GM13977 (cell line): ENCODE results near the gene TUFT1.

ENCODE experiments used
- DNase-seq: peaks from one replicate; pipeline ENCODE4 v3.0.0; 2012; ENCODE audit warnings: low spot score
- in situ Hi-C: fragments of 300-500 bp; cut with MboI; formaldehyde crosslinking; loops from one replicate; pipeline ENCODE4 v1.12.0; 2022; ENCODE audit warnings: low sequenced_read_pairs, low pct_unique_long_range_greater_than_20kb, mixed read lengths, inconsistent platforms; ENCODE audit not compliant: unreplicated experiment
- TF ChIP-seq, protein P1 (sequence below): IDR thresholded peaks from 2 replicates; pipeline ENCODE4 v1.5.1; 2012; ENCODE audit warnings: mild to moderate bottlenecking, control low read depth; ENCODE audit not compliant: insufficient read depth; ENCODE audit errors: extremely low read depth, missing control alignments

Gene TUFT1

DNA sequence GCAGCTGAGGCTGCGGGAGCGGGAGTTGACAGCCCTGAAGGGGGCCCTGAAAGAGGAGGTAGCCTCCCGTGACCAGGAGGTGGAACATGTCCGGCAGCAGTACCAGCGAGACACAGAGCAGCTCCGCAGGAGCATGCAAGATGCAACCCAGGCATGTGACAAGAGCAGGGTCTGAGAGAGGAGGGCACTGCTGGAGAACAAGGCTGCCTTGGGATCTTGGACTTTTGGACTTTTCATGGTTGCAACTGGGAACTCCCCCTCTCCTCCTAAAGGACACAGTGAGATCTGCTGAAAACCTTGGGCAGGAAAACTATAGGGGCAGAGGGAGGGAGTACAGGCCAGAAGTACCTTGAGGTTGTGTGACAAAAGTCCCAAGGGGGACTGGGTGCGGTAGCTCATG, 15.4 kb upstream of the TUFT1 start:
- in situ Hi-C loops, result no loop called here
- TF ChIP-seq, protein P1, sequence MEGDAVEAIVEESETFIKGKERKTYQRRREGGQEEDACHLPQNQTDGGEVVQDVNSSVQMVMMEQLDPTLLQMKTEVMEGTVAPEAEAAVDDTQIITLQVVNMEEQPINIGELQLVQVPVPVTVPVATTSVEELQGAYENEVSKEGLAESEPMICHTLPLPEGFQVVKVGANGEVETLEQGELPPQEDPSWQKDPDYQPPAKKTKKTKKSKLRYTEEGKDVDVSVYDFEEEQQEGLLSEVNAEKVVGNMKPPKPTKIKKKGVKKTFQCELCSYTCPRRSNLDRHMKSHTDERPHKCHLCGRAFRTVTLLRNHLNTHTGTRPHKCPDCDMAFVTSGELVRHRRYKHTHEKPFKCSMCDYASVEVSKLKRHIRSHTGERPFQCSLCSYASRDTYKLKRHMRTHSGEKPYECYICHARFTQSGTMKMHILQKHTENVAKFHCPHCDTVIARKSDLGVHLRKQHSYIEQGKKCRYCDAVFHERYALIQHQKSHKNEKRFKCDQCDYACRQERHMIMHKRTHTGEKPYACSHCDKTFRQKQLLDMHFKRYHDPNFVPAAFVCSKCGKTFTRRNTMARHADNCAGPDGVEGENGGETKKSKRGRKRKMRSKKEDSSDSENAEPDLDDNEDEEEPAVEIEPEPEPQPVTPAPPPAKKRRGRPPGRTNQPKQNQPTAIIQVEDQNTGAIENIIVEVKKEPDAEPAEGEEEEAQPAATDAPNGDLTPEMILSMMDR, result no peak
- no peak for DNase-seq

DNA sequence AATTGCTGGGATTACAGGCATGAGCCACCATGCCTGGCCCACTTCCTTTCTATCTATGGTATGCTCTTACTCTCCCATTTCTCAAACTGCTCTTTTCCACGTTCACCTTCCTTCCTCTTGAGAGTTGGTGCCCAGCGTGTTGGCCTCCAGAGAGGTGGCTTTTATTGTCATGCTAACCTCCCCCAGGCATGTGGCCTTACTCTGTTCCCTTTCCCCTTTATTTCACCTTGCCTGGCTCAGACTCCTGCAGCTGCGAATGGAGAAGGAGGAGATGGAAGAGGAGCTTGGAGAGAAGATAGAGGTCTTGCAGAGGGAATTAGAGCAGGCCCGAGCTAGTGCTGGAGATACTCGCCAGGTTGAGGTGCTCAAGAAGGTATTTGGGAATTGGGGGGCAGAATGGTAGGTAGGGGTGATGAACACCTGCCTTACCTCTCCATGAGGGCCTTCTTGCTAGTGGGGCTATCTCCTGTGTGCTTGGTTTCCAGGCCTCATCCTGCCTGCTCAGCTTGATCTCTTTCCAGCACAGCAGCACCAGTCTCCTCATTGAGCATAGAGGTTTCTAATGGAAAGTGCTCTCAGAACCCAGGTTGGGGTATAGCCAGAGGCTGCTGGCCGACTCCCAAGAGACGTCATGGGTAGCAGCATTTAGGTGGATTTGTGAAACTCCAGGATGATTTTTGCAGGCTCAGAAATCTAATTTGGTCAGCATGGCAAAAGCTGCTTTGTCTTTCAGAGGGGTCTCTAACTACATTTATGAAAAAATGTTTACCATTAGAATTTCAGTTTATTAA, 13.2 kb upstream of the TUFT1 start:
- in situ Hi-C loops, result no loop called here
- no peak for DNase-seq
- TF ChIP-seq, protein P1, result no peak

DNA sequence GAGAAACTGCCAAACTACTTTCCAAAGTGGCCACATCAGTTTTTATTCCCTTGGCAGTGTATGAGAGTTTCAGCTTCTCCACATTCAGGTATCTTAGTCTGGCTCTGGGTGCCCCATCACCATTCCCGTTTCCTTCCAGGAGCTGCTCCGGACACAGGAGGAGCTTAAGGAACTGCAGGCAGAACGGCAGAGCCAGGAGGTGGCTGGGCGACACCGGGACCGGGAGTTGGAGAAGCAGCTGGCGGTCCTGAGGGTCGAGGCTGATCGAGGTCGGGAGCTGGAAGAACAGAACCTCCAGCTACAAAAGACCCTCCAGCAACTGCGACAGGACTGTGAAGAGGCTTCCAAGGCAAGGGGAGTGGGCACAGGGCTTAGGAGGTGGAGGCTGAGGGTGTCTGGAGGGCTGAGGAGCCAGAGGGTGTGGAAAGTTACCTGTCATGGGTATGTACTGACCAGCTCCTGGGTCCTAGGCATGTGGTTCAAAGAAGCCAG, 10.9 kb upstream of the TUFT1 start:
- DNase-seq, result no peak
- TF ChIP-seq, protein P1, result no peak
- in situ Hi-C loops, result no loop called here

DNA sequence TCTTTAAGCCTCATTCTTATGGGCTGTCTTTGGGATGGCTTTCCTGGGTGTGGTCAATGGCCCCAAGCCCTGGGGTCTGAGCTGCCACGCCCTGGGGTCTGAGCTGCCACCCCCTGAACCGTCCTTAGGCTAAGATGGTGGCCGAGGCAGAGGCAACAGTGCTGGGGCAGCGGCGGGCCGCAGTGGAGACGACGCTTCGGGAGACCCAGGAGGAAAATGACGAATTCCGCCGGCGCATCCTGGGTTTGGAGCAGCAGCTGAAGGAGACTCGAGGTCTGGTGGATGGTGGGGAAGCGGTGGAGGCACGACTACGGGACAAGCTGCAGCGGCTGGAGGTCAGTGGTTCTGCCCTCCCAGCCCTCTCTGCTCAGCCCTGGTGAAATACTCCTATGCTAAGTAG, 10.3 kb upstream of the TUFT1 start:
- in situ Hi-C loops, result no loop called here
- TF ChIP-seq, protein P1, result no peak
- no peak for DNase-seq

DNA sequence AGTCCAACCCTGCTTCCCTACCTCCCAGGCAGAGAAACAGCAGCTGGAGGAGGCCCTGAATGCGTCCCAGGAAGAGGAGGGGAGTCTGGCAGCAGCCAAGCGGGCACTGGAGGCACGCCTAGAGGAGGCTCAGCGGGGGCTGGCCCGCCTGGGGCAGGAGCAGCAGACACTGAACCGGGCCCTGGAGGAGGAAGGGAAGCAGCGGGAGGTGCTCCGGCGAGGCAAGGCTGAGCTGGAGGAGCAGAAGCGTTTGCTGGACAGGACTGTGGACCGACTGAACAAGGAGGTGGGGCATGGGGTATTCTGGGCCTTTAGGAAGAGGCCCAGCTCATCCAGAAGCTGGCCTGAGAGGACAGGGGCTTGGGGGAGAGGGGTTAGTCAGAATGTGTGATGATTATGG, 9.6 kb upstream of the TUFT1 start:
- in situ Hi-C loops, result no loop called here
- TF ChIP-seq, protein P1, result no peak
- no peak for DNase-seq

DNA sequence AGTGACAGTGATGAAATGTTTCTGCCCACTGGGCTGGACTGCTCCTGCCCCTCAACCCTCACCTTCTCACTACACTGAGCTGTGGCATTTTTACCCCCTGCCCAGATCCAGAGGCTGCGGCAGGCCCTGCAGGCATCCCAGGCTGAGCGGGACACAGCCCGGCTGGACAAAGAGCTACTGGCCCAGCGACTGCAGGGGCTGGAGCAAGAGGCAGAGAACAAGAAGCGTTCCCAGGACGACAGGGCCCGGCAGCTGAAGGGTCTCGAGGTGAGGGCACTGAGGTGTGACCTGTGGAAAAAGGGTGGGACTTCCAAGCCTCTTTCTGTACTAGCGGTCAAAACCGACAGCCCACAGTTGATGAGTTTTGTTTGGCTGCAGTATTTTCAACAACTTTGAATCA, 6.2 kb upstream of the TUFT1 start:
- TF ChIP-seq, protein P1, result no peak
- DNase-seq, result no peak
- in situ Hi-C loops, result no loop called here
